Suprapubic skin (tissue), 4 donors: Measurements from ENCODE around the gene SYNPO2. TPM values are rescaled to one million over a fixed set of nuclear protein-coding genes. Genes with fewer than 3 reads are reported as not detected.

Experiments used
- DNase-seq, 2 donors: peaks; one replicate each; pipeline ENCODE4 v3.0.0-alpha.2; 2019; ENCODE audit warnings: low spot score in 2 of 2
- H3K27ac ChIP-seq: fragments of 200-600 bp; sonication (generic); one replicate; pipeline ENCODE4 v1.5.1; 2019
- H3K27me3 ChIP-seq: fragments of 200-600 bp; sonication (generic); one replicate; pipeline ENCODE4 v1.5.1; 2019
- H3K36me3 ChIP-seq: fragments of 200-600 bp; sonication (generic); one replicate; pipeline ENCODE4 v1.5.1; 2019
- H3K4me1 ChIP-seq: fragments of 200-600 bp; sonication (generic); one replicate; pipeline ENCODE4 v1.5.1; 2019
- H3K4me3 ChIP-seq: fragments of 200-600 bp; sonication (generic); one replicate; pipeline ENCODE4 v1.5.1; 2019; ENCODE audit warnings: mild to moderate bottlenecking
- H3K9me3 ChIP-seq: fragments of 200-600 bp; sonication (generic); one replicate; pipeline ENCODE4 v1.5.1; 2019
- EP300 ChIP-seq: sonication (generic); formaldehyde crosslinking; IDR thresholded peaks from one replicate; pipeline ENCODE4 v1.6.1; 2017; ENCODE audit warnings: antibody characterized with exemption
- POLR2A ChIP-seq, 2 donors: fragments of 450-650 bp; IDR thresholded peaks; one replicate each; pipeline ENCODE4 v1.6.1; 2017; ENCODE audit warnings: antibody characterized with exemption in 2 of 2, mild to moderate bottlenecking in 2 of 2, moderate library complexity in 2 of 2
- POLR2AphosphoS5 ChIP-seq, 3 donors: sonication (generic); formaldehyde crosslinking; IDR thresholded peaks; one replicate each; pipeline ENCODE4 v1.6.1; 2017; ENCODE audit warnings: antibody characterized with exemption in 3 of 3
- WGBS: methylation state at CpG from one replicate; pipeline ENCODE4 v1.1.5; 2018; 5-methylcytosine and 5-hydroxymethylcytosine counted together
- total RNA-seq, 4 donors: library from RNA; depleted of rRNA; stranded (reverse); fragments of >200 nt; gene quantifications; one replicate each; pipeline ENCODE4 v1.1.0, GENCODE V29; 2016
- TF ChIP-seq, protein P1 (sequence below), 2 donors: fragments of 200-600 bp in 1 of 2; fragments of 450-650 bp in 1 of 2; sonication (generic) in 1 of 2; IDR thresholded peaks; one replicate each; pipeline ENCODE4 v1.5.1; 2016 to 2019; ENCODE audit warnings: antibody characterized with exemption in 2 of 2, mild to moderate bottlenecking in 1 of 2, moderate library complexity in 1 of 2

Gene SYNPO2
- total RNA-seq, 4 donors from 2014 or later = 14.3 to 33.6 (median 19.1) TPM

DNA sequence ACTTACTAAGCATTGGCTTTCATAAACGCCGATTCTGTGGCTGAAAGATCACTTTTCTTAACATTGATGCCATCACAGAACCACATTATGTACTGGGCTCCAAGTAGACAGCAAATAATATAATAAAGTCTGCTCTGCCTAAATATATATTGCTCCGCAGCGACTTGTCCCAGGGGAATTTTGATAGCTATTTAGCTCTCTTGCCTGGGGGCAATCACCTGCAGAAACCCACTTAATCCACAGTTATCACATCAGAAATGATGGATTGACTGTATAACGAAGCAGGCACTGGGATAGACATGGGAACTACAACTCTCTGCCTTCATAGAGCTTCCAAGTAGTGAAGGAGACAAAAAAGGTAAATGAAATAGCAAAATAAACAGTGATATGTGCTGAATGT is 199.0 kb downstream of the SYNPO2 start:
- Histone ChIP-seq H3K4me1 (no peaks in the 10 kb centered on the region), H3K4me3 (no peak overlapping the region), H3K27ac (no peak overlapping the region), H3K36me3 (no peaks in the 10 kb centered on the region), H3K9me3 (no peaks in the 10 kb centered on the region), H3K27me3 (no peaks in the 10 kb centered on the region)
- 53% methylated on average over 5 of the region's 5 CpGs for WGBS
- TF ChIP-seq, protein P1, sequence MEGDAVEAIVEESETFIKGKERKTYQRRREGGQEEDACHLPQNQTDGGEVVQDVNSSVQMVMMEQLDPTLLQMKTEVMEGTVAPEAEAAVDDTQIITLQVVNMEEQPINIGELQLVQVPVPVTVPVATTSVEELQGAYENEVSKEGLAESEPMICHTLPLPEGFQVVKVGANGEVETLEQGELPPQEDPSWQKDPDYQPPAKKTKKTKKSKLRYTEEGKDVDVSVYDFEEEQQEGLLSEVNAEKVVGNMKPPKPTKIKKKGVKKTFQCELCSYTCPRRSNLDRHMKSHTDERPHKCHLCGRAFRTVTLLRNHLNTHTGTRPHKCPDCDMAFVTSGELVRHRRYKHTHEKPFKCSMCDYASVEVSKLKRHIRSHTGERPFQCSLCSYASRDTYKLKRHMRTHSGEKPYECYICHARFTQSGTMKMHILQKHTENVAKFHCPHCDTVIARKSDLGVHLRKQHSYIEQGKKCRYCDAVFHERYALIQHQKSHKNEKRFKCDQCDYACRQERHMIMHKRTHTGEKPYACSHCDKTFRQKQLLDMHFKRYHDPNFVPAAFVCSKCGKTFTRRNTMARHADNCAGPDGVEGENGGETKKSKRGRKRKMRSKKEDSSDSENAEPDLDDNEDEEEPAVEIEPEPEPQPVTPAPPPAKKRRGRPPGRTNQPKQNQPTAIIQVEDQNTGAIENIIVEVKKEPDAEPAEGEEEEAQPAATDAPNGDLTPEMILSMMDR (IDR thresholded peaks at IDR 0.05) = no peak
- TF ChIP-seq POLR2A (IDR thresholded peaks at IDR 0.05) (no peak), POLR2AphosphoS5 (IDR thresholded peaks at IDR 0.05) (no peak), EP300 (no peak)
- DNase-seq = no peak

DNA sequence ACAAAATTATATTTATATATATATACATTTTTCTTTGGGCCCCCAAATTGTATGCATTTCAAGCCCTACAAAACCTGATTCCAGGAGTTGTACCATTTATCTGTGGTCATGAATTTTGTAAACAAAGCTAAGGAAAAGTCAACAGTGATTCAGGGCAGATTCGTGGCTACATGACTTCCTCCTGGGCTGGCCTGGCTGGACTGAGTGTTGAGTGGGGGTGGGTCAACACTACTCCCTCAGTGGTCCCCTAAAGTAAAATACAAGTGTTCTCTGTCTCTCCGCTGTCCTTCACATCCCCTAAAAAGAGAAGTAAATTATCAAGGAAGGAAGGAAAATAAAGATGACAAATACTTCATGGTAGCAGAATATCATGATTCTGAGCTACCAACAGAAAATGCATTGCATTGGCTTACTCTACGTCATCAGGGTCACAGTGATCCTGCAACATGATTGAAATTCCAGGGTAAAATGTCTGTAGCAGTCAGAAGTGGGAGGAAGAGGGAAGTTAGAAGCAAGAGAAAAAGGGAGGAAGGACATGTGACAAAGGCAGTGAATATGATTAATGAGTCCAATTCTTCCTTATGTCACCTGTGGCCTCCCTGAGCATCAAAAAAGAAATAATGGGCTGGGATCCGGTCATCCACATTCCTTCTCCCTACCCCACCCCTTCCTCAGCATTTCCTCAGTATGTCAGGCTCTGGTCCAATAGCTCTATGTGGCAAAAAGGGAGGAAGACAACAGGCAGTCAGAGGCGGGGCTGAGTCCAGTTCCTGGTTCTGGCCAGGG is 204.6 kb downstream of the SYNPO2 start:
- 71% methylated on average over 5 of the region's 5 CpGs for WGBS
- Histone ChIP-seq H3K27me3 (no peaks in the 10 kb centered on the region), H3K4me3 (no peak overlapping the region), H3K36me3 (no peaks in the 10 kb centered on the region), H3K27ac (no peak overlapping the region), H3K4me1 (no peaks in the 10 kb centered on the region), H3K9me3 (no peaks in the 10 kb centered on the region)
- TF ChIP-seq EP300 = no peak
- TF ChIP-seq, protein P1 (IDR thresholded peaks at IDR 0.05) = no peak
- TF ChIP-seq POLR2A (IDR thresholded peaks at IDR 0.05) = no peak
- no peak for TF ChIP-seq POLR2AphosphoS5 (IDR thresholded peaks at IDR 0.05)
- no peak for DNase-seq

DNA sequence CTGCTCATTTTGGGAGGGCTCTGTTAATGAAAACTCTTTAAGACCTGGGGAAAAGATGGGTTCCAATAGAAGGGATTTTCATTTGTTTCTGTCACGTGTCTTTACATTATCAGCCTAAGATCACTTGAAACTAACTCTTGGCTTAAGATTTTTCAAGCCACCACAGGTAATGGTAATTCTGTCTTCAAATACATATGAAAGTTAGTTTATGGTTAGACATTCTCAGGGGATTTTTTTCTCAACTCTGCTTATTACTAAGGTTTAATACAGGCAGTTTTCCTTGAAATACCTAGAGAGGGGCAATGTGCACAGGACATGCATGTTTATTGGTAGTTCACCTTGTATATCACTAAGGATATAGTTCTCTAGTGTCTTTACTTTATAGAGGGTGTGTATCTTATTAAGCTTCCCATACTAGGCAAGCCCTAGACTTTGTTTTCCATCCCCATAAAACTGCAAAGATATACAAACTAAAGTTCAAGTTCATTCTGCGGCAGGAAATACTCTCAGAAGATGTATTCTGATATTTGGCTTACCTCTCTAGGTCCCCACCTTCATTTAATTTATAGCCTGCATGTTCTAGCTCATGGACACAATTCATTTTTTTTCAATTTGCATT is 208.7 kb downstream of the SYNPO2 start:
- TF ChIP-seq POLR2A (IDR thresholded peaks at IDR 0.05) (no peak), POLR2AphosphoS5 (IDR thresholded peaks at IDR 0.05) (no peak), EP300 (no peak)
- TF ChIP-seq, protein P1 (IDR thresholded peaks at IDR 0.05) = no peak
- Histone ChIP-seq H3K4me1 (peaks cover 26% of the 10 kb centered on the region), H3K4me3 (no peak overlapping the region), H3K36me3 (no peaks in the 10 kb centered on the region), H3K27me3 (no peaks in the 10 kb centered on the region), H3K27ac (no peak overlapping the region), H3K9me3 (no peaks in the 10 kb centered on the region)
- DNase-seq = no peak
- 78% methylated on average over 2 of the region's 2 CpGs for WGBS

DNA sequence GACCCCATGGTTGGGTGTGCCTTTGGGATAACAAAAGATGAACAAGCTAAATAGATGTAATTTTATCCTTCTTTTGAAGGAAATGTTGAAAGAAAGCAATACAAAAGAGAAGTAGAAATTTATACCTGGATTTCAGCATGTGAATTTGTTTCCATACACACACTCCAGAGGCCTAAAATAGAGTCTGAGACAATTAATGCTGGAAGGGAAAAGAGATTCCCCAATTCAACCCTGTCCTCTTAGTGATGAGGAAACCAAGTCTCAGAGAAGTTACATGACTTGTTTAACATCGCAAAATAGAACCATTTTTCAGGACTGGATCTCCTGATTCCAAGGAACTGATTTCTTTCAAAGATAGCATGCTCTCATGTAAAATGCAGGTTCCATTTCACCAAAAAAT is 209.7 kb downstream of the SYNPO2 start:
- Histone ChIP-seq H3K4me1 (peaks cover 35% of the 10 kb centered on the region), H3K27me3 (no peaks in the 10 kb centered on the region), H3K36me3 (no peaks in the 10 kb centered on the region), H3K9me3 (no peaks in the 10 kb centered on the region), H3K4me3 (no peak overlapping the region), H3K27ac (no peak overlapping the region)
- no peak for DNase-seq
- 90% methylated on average over 1 of the region's 1 CpG for WGBS
- TF ChIP-seq POLR2AphosphoS5 (IDR thresholded peaks at IDR 0.05) = no peak
- TF ChIP-seq, protein P1 (IDR thresholded peaks at IDR 0.05) = no peak
- no peak for TF ChIP-seq EP300
- no peak for TF ChIP-seq POLR2A (IDR thresholded peaks at IDR 0.05)

DNA sequence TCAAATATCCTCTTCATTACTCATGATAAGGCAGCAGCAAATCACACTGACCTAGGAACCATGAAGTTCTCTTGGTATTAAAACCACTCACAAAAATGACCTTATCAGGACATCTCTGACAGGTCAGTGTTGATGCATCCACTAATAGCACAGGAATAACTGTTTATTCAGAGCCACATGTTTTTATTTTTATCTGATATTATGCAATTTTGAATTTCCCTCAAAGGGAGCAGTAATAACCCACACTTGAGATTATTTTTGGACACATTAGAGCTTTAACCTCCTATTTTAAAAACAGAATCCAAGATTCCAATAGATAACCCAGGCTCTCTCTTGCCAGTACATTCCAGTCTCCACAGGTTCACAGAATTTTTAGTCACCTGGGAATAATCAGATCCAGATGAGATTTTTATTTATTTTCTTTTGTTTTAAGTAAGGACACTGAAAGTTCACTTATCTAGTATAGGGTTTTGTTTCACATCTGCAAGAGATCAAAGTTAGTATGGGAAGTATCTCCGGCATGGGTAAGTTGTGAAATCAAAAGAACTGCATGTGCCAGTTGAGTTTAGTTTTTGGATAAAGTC is 210.7 kb downstream of the SYNPO2 start:
- peak overlapping the region; percentile 7 for H3K27ac ChIP-seq

More for the DNA sequence above, 210.7 kb downstream of the SYNPO2 start:
- DNase-seq = no peak
- TF ChIP-seq, protein P1 (IDR thresholded peaks at IDR 0.05) = no peak
- no peak for TF ChIP-seq POLR2A (IDR thresholded peaks at IDR 0.05)
- no peak for TF ChIP-seq EP300
- no peak for TF ChIP-seq POLR2AphosphoS5 (IDR thresholded peaks at IDR 0.05)
- Histone ChIP-seq H3K36me3 (no peaks in the 10 kb centered on the region), H3K9me3 (no peaks in the 10 kb centered on the region), H3K4me1 (peaks cover 35% of the 10 kb centered on the region), H3K27me3 (no peaks in the 10 kb centered on the region), H3K4me3 (no peak overlapping the region)
- 38% methylated on average over 1 of the region's 1 CpG for WGBS
